Measurements from ENCODE around the gene WNT11. TPM values are rescaled to one million over a fixed set of nuclear protein-coding genes. Genes with fewer than 3 reads are reported as not detected.

Gene WNT11
- polyA plus RNA-seq, 1 of the 3 experiments (the other 2 are of a cell fraction): 0.43 TPM

DNA sequence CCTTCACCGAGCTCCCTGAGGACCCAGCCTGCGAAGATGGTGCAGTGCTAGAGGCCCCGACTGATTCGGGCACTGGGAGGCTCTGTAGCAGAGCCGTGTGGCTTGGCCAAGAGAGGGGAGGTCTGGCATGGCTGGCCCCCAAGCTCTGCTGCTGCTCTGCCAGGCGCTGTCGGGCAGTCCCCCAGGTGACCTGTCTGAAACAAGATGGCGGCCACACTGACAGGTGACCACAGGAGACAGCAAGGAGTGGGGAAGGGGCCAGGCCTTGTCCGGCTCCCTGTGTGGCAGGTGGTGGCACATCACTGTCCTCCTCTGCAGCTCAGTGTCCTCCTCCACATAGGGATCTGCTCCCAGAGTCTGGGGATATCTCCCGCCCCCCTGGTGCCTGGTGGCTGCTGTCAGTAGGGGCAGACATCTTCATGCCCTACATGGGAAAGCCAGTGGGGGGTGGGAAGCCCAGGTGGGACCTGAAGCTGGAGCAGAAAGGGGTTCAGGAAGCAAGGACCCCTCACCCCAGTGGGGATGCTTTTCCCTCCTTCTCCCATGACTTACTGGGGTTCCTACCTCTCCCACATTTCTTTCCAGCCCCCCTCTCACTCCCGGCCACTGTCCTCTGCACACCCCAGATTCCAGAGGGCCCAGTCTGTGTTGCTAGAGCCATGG lies 40.1 kb upstream of the WNT11 start:
- no peak for DNase-seq
- H3F3A ChIP-seq (replicated peaks; ENCODE audit: insufficient read depth): no peaks in the 10 kb centered on the region
- H3K36me3 ChIP-seq (replicated peaks in 1 of 2; ENCODE audit: control insufficient read depth in 1 of 2, insufficient read depth in 2 of 2, low read length in 1 of 2): no peaks in the 10 kb centered on the region
- peaks cover 0 to 10% of the 10 kb centered on the region in 2 experiments; a peak in 1 of 4 replicates for H3K4me1 ChIP-seq (ENCODE audit: control insufficient read depth in 1 of 2, insufficient read depth in 2 of 2, low read depth in 1 of 2, low read length in 1 of 2)
- no peaks in the 10 kb centered on the region for H3K79me2 ChIP-seq (ENCODE audit: insufficient read depth)
- no peak overlapping the region for H3K27ac ChIP-seq (ENCODE audit: low read depth in 2 of 2, low read length in 1 of 2)
- H3K27me3 ChIP-seq (ENCODE audit: insufficient read depth): no peaks in the 10 kb centered on the region
- H3K4me3 ChIP-seq (ENCODE audit: low read depth in 2 of 2, low read length in 1 of 2): no peak overlapping the region
- no peaks in the 10 kb centered on the region for H3K9me3 ChIP-seq
- no peaks in the 10 kb centered on the region for H3K9me2 ChIP-seq
- no peaks in the 10 kb centered on the region for H4K20me1 ChIP-seq (ENCODE audit: insufficient read depth)
- H2AFZ ChIP-seq (ENCODE audit: low read depth): no peak overlapping the region
- ChIA-PET CTCF (interaction anchor here (1.1 to 1.8 kb wide), 3 partner anchors 9 to 72 kb away, joined by 3 to 9 read pairs (median 6); no protein-coding TSS in a partner anchor), POLR2A (interaction anchor here (1.0 kb wide), 1 partner anchor 10 kb away, joined by 3 read pairs; no protein-coding TSS in a partner anchor)
- no peak overlapping the region for H3K4me2 ChIP-seq
- no peak overlapping the region for H3K9ac ChIP-seq
- TF ChIP-seq SMC3 (IDR thresholded peaks at IDR 0.05; ENCODE audit: low read depth, low read length) (no peak), RCOR1 (IDR thresholded peaks at IDR 0.05; ENCODE audit: low read length) (no peak), RAD21 (IDR thresholded peaks at IDR 0.05; ENCODE audit: low read length) (no peak), ELF1 (IDR thresholded peaks at IDR 0.05) (no peak), GABPA (IDR thresholded peaks at IDR 0.05; ENCODE audit: low read depth) (no peak), FOXM1 (IDR thresholded peaks at IDR 0.05; ENCODE audit: low read depth) (no peak), EZH2phosphoT487 (IDR thresholded peaks at IDR 0.05; ENCODE audit: borderline replicate concordance, low read depth) (no peak), GATA2 (CRISPR knock-in tag; IDR thresholded peaks at IDR 0.05) (no peak), MXI1 (IDR thresholded peaks at IDR 0.05; ENCODE audit: low read depth, low read length) (no peak), FOXJ3 (CRISPR knock-in tag; IDR thresholded peaks at IDR 0.05) (no peak), JUND (IDR thresholded peaks at IDR 0.05) (no peak), NRF1 (IDR thresholded peaks at IDR 0.05; ENCODE audit: low read depth, low read length) (no peak), EP300 (IDR thresholded peaks at IDR 0.05; ENCODE audit: borderline replicate concordance in 1 of 2, low read depth in 1 of 2, low read length in 1 of 2) (no peak), MEF2A (IDR thresholded peaks at IDR 0.05; ENCODE audit: borderline replicate concordance, low read depth) (no peak), CHD2 (IDR thresholded peaks at IDR 0.05; ENCODE audit: low read length, partially characterized antibody) (no peak), RXRA (IDR thresholded peaks at IDR 0.05; ENCODE audit: borderline replicate concordance, low read depth) (no peak)
- TF ChIP-seq, protein P1, sequence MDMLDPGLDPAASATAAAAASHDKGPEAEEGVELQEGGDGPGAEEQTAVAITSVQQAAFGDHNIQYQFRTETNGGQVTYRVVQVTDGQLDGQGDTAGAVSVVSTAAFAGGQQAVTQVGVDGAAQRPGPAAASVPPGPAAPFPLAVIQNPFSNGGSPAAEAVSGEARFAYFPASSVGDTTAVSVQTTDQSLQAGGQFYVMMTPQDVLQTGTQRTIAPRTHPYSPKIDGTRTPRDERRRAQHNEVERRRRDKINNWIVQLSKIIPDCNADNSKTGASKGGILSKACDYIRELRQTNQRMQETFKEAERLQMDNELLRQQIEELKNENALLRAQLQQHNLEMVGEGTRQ (IDR thresholded peaks at IDR 0.05; ENCODE audit: borderline replicate concordance, low read depth, low read length): no peak
- TF ChIP-seq, protein P2, sequence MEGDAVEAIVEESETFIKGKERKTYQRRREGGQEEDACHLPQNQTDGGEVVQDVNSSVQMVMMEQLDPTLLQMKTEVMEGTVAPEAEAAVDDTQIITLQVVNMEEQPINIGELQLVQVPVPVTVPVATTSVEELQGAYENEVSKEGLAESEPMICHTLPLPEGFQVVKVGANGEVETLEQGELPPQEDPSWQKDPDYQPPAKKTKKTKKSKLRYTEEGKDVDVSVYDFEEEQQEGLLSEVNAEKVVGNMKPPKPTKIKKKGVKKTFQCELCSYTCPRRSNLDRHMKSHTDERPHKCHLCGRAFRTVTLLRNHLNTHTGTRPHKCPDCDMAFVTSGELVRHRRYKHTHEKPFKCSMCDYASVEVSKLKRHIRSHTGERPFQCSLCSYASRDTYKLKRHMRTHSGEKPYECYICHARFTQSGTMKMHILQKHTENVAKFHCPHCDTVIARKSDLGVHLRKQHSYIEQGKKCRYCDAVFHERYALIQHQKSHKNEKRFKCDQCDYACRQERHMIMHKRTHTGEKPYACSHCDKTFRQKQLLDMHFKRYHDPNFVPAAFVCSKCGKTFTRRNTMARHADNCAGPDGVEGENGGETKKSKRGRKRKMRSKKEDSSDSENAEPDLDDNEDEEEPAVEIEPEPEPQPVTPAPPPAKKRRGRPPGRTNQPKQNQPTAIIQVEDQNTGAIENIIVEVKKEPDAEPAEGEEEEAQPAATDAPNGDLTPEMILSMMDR (IDR thresholded peaks at IDR 0.05): no peak
- TF ChIP-seq, protein P3, sequence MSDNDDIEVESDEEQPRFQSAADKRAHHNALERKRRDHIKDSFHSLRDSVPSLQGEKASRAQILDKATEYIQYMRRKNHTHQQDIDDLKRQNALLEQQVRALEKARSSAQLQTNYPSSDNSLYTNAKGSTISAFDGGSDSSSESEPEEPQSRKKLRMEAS (IDR thresholded peaks at IDR 0.05; ENCODE audit: low read depth): no peak
- TF ChIP-seq, protein P4, sequence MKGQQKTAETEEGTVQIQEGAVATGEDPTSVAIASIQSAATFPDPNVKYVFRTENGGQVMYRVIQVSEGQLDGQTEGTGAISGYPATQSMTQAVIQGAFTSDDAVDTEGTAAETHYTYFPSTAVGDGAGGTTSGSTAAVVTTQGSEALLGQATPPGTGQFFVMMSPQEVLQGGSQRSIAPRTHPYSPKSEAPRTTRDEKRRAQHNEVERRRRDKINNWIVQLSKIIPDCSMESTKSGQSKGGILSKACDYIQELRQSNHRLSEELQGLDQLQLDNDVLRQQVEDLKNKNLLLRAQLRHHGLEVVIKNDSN (IDR thresholded peaks at IDR 0.05; ENCODE audit: borderline replicate concordance, low read depth): no peak
- 79% methylated on average over 4 of the region's 11 CpGs for WGBS (ENCODE audit: low lambda C conversion rate)
